NT2/D1 (cell line): Measurements from ENCODE around the gene PSTPIP2.
A peak's percentile ranks its signal among the peaks of the same experiment; 100 is the strongest.
"Not testable (repeated sequence)": the region's sequence is repeated elsewhere in the genome, so short reads cannot be mapped to it uniquely, and the experiment has no call there.

Source experiments
- DNase-seq: peaks from one replicate; pipeline ENCODE4 v3.0.0-alpha.2; 2011; ENCODE audit warnings: low read depth, low spot score
- H3K27me3 ChIP-seq: 2 replicates; pipeline ENCODE4 v1.6.0; 2011; ENCODE audit warnings: mild to moderate bottlenecking; ENCODE audit not compliant: insufficient read length, insufficient read depth
- H3K36me3 ChIP-seq: 2 replicates; pipeline ENCODE4 v1.6.1; 2011; ENCODE audit warnings: mild to moderate bottlenecking, low read length, mixed read lengths; ENCODE audit not compliant: insufficient read depth, insufficient read length
- H3K4me1 ChIP-seq: 2 replicates; pipeline ENCODE4 v1.5.1; 2011; ENCODE audit not compliant: insufficient read depth, insufficient read length
- H3K4me3 ChIP-seq: 2 replicates; pipeline ENCODE4 v1.5.1; 2011; ENCODE audit warnings: low read depth; ENCODE audit not compliant: insufficient read length
- H3K9ac ChIP-seq: 2 replicates; pipeline ENCODE4 v1.6.0; 2011; ENCODE audit warnings: low read depth; ENCODE audit not compliant: insufficient read length
- H3K9me3 ChIP-seq: 2 replicates; pipeline ENCODE4 v1.5.1; 2011; ENCODE audit warnings: mild to moderate bottlenecking, low read length; ENCODE audit not compliant: insufficient read depth
- SUZ12 ChIP-seq: IDR thresholded peaks from 2 replicates; pipeline ENCODE4 v1.6.1; 2011; ENCODE audit not compliant: insufficient read length, insufficient read depth; ENCODE audit errors: extremely low read depth
- YY1 ChIP-seq: IDR thresholded peaks from 2 replicates; pipeline ENCODE4 v1.6.1; 2011; ENCODE audit not compliant: insufficient read length, insufficient read depth
- ZNF274 ChIP-seq: IDR thresholded peaks from 2 replicates; pipeline ENCODE4 v1.6.1; 2011; ENCODE audit warnings: mild to moderate bottlenecking, low read depth, low read length

The PSTPIP2 gene

DNA sequence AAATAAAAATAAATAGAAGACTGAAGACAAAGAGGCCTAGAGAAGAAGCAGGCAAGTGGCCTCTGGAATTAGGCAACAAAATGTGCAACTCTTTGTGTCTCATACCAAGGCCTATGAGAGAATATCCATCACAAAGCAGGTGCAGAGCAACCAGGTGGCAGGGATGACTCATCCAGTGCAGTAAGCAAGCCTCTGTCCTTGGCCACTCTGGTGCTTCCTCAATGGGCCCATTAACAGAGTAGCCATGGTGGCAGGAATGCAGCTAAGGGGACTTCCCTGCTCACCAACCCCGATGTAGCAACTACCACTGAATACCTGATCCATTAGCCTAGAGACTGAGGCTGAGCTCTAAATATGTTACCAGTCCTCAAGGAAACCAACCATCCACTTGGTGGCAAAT lies 94.0 kb downstream of the PSTPIP2 start:
- Histone ChIP-seq H3K4me1 (no peaks in the 10 kb centered on the region), H3K9me3 (no peaks in the 10 kb centered on the region), H3K4me3 (no peak overlapping the region), H3K27me3 (no peaks in the 10 kb centered on the region), H3K9ac (no peak overlapping the region), H3K36me3 (no peaks in the 10 kb centered on the region)
- DNase-seq: peak; percentile 63
- no peak for TF ChIP-seq ZNF274
- no peak for TF ChIP-seq YY1
- TF ChIP-seq SUZ12: no peak

DNA sequence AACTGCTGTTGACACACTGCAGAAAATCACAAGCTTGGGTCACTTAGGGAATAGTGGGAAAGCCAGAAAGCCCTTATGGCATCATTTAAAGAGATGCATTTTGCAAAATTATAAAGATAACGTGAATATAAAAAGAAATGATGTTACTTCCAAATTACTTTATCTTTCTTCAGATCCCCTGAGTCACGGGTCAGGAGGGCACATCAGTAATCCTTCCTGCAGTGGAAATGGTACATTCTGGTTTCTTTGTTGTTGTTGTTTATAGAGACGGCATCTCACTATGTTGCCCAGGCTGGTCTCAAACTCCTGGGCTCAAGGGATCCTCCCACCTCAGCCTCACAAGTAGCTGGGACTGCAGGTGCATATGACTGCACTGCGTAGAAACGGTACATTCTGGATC lies 95.1 kb downstream of the PSTPIP2 start:
- TF ChIP-seq SUZ12 (no peak), ZNF274 (no peak), YY1 (no peak)
- H3K9ac ChIP-seq: no peak overlapping the region
- no peaks in the 10 kb centered on the region for H3K27me3 ChIP-seq
- no peaks in the 10 kb centered on the region for H3K36me3 ChIP-seq
- H3K4me1 ChIP-seq: no peaks in the 10 kb centered on the region
- no peaks in the 10 kb centered on the region for H3K9me3 ChIP-seq
- no peak for DNase-seq
- no peak overlapping the region for H3K4me3 ChIP-seq

DNA sequence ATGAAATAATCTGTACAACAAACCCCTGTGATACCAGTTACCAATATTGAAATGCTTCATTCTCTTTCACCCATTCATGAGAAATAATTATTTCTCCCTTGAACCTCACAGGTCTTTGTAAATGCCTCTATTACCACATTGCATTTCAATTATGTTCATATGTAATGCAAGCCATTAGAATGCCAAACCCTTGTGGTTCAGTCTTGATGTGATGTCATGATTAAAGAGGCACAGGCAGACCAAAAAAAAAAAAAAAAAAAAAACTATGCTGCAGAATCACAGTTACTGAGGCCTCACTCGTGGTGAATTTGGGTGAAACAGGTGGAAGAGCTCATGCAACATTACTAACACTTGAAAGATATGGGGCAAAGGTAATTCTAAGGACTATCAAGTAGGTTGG lies 95.5 kb downstream of the PSTPIP2 start:
- Histone ChIP-seq H3K9ac (no peak overlapping the region), H3K27me3 (no peaks in the 10 kb centered on the region), H3K4me1 (no peaks in the 10 kb centered on the region), H3K36me3 (no peaks in the 10 kb centered on the region), H3K4me3 (no peak overlapping the region), H3K9me3 (no peaks in the 10 kb centered on the region)
- TF ChIP-seq ZNF274: no peak
- no peak for TF ChIP-seq YY1
- no peak for TF ChIP-seq SUZ12
- no peak for DNase-seq

DNA sequence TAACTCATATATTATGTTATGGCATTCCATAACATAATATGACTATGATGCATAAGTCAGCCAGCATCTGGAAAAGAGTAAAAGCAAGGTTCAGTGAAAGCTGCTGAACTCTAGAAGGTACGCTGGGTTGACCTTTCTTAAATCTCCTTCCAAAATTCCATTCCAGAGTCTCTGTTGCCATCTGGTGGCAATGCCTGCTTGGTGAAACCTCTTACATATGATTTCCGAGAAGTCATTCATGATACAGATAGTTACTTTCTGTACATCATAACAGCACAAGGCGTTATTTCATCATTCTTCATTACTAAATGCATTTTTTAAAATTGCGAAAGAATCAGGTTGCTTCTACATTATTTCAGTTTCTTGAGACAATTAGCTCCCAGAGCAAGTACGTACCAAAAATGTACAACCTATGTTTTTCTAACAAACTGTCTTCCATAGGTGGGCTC lies 97.9 kb downstream of the PSTPIP2 start:
- H3K4me3 ChIP-seq: no peak overlapping the region
- H3K9ac ChIP-seq: no peak overlapping the region
- peaks cover 14% of the 10 kb centered on the region for H3K27me3 ChIP-seq
- H3K4me1 ChIP-seq: no peaks in the 10 kb centered on the region
- TF ChIP-seq SUZ12 (no peak), ZNF274 (no peak), YY1 (no peak)
- no peaks in the 10 kb centered on the region for H3K9me3 ChIP-seq
- DNase-seq: peak; percentile 30
- H3K36me3 ChIP-seq: no peaks in the 10 kb centered on the region

DNA sequence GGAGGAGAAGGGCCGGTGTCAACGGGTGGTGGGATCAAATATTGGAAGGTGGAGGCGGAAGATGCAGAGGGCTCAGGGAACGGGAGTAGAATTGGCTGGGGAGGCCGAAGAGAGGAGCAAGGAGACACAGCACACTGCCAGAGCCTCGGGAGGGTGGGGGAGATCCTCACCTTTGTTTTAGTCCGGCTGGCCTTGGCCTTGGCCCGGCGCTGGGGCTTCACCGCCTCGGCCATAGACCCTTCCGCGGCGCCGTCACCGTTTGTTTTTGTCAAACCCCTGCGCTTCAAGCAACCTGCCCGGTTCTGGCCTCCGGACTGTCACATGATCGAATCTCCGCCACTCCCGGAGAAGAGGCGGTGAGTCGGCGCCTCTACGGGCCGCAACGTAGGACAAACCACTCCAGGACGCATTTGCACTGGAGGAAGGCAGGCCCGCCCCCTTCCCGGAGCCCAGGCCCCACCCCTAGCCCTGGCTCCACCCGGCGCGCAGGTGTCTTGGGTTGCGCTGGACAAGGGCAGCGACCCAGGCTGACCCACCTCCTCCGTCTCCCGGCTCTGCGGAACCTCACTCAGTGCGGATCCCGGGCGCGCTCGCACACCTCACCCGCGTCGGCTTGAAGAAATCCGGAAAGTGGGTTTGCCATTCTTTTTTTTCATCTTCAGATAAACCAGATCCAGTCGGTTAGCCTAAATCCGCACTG lies 104.9 kb downstream of the PSTPIP2 start, which contains the start of gene EPG5:
Gene EPG5, minus strand, starts transcription at position 323 of the 700 bp plus-strand sequence. Its CDS starts 90 bp downstream, at position 233.
- peak; percentile 83 for DNase-seq
- TF ChIP-seq ZNF274 (no peak), SUZ12 (no peak), YY1 (no peak)
- peak within 1 kb of the TSS; percentile 86 for H3K4me3 ChIP-seq
- peaks cover 31% of the 10 kb centered on the region for H3K27me3 ChIP-seq
- H3K9me3 ChIP-seq: no peaks in the 10 kb centered on the region
- no peaks in the 10 kb centered on the region for H3K36me3 ChIP-seq
- no peaks in the 10 kb centered on the region for H3K4me1 ChIP-seq
- peak within 1 kb of the TSS; percentile 86 for H3K9ac ChIP-seq

DNA sequence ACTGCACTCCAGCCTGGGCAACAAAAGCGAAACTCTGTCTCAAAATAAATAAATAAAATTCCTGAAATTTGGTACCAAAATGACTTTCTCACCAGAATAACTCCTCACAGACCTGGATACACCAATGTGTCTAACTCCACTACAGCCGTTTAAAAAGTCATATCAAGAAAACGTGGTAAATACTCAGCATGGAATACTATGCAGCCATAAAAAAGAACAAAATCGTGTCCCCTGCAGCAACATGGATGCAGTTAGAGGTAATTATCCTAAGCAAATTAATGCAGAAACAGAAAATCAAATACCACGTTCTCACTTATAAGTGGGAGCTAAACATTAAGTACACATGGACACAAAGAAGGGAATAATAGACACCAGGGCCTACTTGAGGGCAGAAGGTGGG lies 107.1 kb downstream of the PSTPIP2 start:
- H3K9ac ChIP-seq, H3K4me1 ChIP-seq, H3K4me3 ChIP-seq, H3K36me3 ChIP-seq, DNase-seq, H3K9me3 ChIP-seq: not testable (repeated sequence)
- peaks cover 25% of the 10 kb centered on the region for H3K27me3 ChIP-seq

DNA sequence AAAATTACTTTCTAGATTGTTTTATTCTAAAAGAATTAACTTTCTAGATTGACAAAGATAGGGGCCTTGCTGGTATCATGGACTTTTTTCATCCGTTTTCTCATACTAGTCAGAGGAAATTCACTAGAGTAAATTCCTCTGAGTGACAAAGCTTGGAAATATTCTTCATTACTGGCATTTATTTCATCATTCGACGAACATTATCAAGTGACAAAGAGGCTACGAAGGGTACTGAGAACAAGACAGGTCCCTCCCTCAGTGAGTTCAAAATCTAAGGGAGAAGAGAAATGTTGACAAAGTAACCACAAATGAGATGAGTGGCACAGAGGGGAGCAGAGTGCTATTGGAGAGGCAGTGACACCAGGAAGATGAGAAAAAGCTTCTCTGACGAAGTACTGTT lies 109.2 kb downstream of the PSTPIP2 start:
- Histone ChIP-seq H3K9me3 (no peaks in the 10 kb centered on the region), H3K36me3 (no peaks in the 10 kb centered on the region), H3K9ac (no peak overlapping the region), H3K4me1 (no peaks in the 10 kb centered on the region), H3K27me3 (peaks cover 5% of the 10 kb centered on the region), H3K4me3 (no peak overlapping the region)
- no peak for DNase-seq
- TF ChIP-seq YY1 (no peak), SUZ12 (no peak), ZNF274 (no peak)
